ENCODE data around the gene FAM168A.

The FAM168A gene

DNA sequence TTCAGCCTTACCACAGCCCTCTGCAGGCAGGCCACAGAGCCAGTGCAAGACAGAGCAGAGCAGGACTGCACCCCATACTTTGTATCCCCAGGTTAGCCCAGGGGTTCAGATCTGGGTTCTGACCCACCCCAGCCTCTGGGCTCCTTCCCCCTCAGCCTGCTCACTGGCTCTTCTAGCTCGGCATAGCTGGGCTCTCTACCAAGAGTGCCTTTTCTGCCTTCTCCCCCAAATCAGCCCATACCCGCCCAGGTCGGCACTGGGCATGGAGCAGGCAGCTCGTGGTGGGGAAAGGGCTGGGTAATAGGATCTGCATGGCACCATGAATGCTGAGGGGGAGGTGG lies 213.4 kb downstream of the FAM168A start:
- no peak for DNase-seq

- no peak for DNase-seq
Measured at GRCh38 chr11:73384125-73384441, 213.8 kb downstream of the FAM168A start.

GRCh38 chr11:73383249-73384124 lies 214.4 kb downstream of the FAM168A start:
- no peak for DNase-seq

DNA sequence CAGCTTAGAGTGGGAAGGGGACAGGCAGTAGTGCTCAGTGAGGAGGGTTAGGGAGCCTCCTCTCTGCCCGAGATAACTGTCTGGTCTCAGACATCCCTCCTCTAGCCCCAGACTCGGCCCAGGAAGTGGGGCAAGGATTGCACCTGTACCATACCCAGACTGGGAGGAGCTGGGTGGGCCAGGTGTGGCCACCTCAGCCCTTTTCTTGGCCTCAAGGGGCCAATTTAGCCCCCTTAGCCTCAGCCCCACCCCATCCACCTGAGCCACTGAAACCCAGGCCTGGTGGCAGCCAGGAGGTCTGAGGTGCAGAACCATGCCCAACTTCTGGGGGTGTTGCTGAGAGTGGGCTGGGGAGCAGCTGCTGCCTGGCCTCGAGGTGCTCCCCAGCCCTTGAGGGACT lies 215.2 kb downstream of the FAM168A start:
- DNase-seq = no peak

- no peak for DNase-seq
Measured at GRCh38 chr11:73382183-73382582, 215.7 kb downstream of the FAM168A start.

DNA sequence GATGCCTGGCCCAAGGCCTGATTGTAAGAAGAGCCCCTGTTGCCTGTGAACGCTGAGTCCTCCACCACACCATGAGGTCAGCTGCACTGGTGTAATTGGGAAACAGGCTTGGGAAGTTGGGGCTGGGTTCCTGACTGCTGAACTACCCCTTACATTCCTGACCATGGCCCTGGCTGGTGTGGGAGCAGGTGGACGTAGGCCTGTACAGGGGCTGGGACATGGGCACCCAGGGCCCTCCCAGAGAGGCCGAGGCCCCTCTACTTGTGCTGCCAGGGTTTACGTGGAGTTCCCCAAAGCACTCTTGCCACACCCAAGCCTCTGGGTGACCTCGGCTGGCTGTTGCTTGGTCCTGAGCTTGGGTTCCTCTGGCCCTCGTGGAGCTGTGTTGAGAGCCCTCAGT lies 216.3 kb downstream of the FAM168A start:
- no peak for DNase-seq

- no peak for DNase-seq
Measured at GRCh38 chr11:73380897-73381410, 217.0 kb downstream of the FAM168A start.

DNA sequence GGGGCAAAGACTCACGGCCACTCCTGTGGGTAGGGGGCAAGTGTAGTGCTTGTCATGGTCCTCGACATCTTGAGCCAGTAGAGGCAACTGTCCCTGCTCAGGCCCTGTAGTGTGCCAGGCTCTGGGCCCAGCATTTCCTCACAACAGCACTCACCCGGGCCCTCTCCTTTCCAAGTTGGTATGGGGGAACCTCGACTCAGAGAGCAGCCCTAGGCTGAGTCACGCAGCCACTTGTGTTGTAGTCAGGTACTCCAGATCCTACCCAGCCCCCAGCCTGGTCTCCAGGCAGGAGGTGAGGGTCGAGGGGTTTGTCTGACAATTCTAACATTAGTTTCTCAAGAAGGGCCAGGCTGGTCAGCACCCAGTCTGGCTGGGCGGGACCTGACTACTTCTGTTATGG lies 217.6 kb downstream of the FAM168A start:
- DNase-seq = no peak

DNA sequence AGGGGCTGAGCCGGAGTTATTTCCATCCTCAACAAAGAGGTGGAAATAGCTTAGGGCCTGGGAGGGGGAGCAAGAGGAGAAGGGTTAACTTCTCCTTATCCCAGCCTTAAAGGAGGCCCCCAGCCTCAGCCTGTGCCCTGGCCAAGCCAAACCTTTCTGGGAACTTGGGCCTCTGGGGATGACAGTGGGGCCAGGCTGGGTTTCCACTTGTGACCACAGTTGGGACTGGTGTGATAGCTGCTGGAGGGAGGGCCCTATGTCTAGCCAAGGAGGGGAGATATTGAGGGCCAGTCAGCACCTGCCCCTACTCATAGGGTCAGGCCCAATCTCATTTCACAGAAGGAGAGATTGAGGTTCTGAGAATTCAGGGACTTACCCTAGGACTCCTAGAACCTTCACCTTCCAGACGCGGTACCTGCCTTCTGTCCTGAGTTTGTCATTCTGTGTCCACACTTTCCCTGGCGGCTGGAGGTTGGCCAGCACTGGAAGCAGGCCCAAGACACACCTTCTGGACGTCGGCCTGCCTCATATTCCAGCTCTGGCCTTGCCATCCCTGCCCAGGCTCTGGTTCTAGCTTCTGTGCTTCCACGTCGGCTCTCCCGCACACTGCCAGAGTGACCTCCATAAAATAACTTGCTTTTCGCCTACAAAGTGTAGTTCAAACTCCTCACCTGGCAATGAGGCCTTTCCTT lies 218.6 kb downstream of the FAM168A start:
- DNase-seq = no peak

DNA sequence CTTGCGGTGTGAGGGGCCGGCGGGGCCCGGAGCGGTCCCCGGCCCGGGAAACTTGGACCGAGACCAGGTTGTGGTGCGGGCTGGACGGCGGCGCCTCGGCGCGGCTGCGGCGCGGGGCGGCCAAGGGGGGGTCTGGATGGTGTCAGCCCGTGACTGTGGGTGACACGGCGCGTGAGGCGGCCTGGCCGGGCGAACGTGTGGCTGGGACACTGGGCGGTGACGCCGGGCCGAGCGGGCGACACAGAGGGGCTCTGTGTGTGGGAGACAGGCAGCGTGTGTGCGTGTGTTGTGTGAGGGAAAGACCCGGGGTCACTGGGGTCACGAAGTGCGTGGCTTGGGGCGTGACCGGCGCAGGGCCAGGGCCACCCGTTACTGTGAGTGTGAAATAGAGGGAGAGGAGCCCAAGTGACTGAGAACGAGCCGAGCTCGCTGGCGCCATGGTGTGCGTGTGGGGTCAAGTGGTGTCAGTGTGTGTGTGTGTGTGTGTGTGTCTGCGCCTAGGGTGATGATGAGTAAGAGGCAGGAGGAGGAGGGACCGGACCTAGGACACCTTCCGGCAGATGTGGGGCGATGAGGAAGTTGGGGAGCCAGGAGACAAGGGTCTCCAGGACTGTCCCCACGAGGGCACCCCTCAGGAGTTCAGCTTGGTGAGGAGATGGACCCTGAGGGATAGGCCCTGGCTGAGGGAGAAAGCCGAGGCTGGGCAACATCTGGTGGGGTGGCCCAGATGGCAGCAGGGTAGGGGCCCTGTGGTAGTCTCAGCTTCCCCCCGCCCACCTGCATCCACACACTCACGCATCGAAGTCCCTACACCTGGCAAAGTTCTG lies 220.9 kb downstream of the FAM168A start:
- peak; percentile 12 for DNase-seq

DNA sequence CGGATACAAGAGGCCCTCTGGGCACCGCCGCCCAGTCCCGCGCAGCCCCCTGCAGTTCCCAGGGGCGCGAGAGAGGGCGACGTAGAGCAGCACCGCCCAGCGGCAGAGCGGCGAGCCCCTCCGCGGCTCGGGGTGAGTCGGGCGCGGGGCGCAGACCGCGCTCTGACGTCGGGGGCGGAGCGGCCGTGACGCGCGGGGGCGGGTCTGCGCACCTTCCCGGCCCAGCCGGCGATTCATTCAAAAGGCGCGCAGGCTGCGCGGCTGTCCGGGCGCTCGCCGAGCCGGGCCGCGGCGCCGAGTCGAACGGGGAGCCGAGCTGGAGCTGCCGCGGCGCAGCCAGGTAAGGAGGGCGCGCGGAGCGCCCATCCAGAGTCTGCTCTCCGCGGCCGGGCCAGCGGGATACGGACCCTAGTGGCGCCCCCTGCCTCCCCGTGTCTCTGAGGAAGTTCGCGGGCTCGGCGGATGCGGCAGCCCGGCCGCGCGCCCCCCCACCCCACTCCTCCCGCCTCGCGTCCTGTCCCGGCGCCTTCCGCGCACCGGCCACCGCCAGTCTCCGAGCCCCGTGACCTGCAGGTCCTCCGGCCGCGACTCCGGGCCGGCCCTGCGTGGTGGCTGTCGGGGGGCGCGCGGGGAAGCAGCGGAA lies 221.6 kb downstream of the FAM168A start, which contains the start of gene RELT:
Gene RELT, plus strand, starts transcription at position 240 of the 643 bp plus-strand sequence. CDS start 12,738 bp downstream, outside the sequence.
- DNase-seq = peak; percentile 85

GRCh38 chr11:73375830-73376159 lies 222.1 kb downstream of the FAM168A start:
- no peak for DNase-seq

GRCh38 chr11:73374151-73374550 lies 223.8 kb downstream of the FAM168A start:
- no peak for DNase-seq

- no peak for DNase-seq
Measured at GRCh38 chr11:73372375-73372993, 225.4 kb downstream of the FAM168A start.

GRCh38 chr11:73367482-73368024 lies 230.4 kb downstream of the FAM168A start:
- DNase-seq = no peak

DNA sequence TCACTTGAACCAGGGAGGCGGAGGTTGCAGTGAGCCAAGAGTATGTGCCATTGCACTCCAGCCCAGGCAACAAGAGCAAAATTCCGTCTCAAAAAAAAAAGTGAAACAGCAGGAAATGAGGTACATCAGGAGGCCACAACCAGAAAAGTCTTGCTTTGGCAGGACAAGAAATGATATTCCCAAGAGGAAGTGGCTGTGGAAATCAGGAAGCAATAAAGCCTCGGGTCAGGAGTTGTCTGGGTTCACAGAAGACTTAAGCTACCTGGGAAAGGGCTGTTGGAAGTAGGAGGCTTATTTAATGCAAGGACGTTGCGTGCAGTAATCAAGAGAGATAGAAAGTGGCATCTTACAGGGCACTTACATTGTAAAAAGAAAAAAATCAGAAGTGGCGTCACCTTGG lies 231.0 kb downstream of the FAM168A start:
- DNase-seq = no peak

DNA sequence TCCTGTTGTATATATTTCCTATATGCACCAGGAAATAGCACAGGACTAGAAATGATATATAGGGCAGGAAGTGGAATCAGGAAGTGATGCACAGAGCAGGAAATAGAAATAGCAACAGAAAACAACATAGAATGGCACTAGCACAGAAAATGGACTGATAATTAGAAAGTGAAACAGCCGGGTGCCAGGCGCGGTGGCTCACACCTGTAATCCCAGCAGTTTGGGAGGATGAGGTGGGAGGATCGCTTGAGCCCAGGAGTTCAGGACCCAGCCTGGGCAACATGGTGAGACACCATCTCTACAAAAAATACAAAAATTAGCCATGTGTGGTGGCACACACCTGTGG lies 231.7 kb downstream of the FAM168A start:
- no peak for DNase-seq

DNA sequence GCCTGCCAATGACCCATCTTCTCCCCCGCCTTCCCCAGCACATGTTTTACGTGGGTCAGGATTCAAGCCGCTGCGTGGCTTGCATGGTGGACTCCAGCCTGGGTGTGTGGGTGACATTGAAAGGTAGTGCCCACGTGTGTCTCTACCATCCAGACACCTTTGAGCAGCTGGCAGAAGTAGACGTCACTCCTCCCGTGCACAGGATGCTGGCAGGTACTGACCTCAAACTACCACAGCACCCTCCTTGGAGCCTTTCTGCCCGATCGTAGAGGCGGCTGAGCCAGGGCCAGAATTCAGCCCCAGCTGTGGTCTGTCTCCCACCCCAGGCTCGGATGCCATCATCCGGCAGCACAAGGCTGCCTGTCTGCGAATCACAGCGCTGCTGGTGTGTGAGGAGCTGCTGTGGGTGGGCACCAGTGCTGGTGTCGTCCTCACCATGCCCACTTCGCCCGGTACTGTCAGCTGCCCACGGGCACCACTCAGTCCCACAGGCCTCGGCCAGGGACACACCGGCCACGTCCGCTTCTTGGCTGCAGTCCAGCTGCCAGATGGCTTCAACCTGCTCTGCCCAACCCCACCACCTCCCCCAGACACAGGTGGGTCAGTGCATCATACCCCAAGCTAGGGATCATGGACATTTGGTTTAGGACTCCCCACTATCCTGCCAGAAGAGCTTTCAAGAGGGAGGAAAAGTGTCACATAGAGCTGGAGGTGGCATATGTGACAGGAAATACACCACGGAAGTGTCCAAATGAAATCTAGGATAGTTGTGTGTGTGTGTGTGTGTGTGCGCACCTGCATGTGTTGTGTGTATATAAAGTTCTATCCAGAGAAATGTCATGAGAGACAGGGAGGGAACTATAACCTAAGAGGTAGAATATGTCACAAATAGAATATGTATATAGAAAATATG lies 232.3 kb downstream of the FAM168A start:
- DNase-seq = no peak

GRCh38 chr11:73363147-73363546 lies 234.8 kb downstream of the FAM168A start:
- DNase-seq = no peak

DNA sequence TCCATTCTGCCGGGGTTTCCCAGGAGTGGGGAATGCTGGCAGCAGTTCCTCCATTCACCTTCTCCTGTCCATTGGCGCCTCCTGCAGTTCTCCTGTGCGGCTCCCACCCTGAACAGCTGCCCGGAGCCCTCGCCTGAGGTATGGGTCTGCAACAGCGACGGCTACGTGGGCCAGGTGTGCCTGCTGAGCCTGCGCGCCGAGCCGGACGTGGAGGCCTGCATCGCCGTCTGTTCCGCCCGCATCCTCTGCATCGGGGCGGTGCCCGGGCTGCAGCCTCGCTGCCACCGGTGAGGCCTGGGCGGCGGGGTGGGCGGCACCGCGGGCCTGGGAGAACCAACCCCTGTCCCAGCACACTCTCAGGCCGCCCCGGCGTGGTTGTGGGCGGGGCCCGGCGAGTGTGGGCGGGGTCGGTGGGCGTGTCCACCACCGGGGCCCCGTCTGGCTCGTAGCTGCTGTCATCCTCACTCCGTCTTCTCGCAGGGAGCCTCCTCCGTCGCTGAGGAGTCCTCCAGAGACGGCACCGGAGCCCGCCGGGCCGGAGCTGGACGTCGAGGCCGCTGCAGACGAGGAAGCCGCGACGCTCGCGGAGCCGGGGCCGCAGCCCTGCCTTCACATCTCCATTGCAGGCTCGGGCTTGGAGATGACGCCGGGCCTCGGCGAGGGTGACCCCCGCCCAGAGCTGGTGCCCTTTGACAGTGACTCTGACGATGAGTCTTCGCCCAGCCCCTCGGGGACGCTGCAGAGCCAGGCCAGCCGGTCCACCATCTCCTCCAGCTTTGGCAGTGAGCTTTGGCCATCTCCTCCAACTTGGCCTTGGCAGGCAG lies 235.7 kb downstream of the FAM168A start:
- DNase-seq = no peak
